HPDE6-E6E7 (cell line): ENCODE measurements around the gene CAPN10.

Source experiments
- DNase-seq: peaks from one replicate; pipeline ENCODE4 v3.0.0; 2011; ENCODE audit warnings: missing footprints; ENCODE audit errors: extremely low spot score

Gene CAPN10

GRCh38 chr2:240622531-240623235 lies 36.1 kb downstream of the CAPN10 start:
- no peak for DNase-seq

- no peak for DNase-seq
Observed at GRCh38 chr2:240623531-240624010, 37.0 kb downstream of the CAPN10 start.

- no peak for DNase-seq
Observed at GRCh38 chr2:240624011-240624949, 37.7 kb downstream of the CAPN10 start.

GRCh38 chr2:240624950-240625621 lies 38.6 kb downstream of the CAPN10 start, which contains the start of gene GPR35:
Gene GPR35, plus strand, starts transcription at chr2:240625480. Its CDS starts 4,473 bp downstream, at chr2:240629953.
- no peak for DNase-seq

- DNase-seq: no peak
Observed at GRCh38 chr2:240626531-240627300, 40.2 kb downstream of the CAPN10 start.

DNA sequence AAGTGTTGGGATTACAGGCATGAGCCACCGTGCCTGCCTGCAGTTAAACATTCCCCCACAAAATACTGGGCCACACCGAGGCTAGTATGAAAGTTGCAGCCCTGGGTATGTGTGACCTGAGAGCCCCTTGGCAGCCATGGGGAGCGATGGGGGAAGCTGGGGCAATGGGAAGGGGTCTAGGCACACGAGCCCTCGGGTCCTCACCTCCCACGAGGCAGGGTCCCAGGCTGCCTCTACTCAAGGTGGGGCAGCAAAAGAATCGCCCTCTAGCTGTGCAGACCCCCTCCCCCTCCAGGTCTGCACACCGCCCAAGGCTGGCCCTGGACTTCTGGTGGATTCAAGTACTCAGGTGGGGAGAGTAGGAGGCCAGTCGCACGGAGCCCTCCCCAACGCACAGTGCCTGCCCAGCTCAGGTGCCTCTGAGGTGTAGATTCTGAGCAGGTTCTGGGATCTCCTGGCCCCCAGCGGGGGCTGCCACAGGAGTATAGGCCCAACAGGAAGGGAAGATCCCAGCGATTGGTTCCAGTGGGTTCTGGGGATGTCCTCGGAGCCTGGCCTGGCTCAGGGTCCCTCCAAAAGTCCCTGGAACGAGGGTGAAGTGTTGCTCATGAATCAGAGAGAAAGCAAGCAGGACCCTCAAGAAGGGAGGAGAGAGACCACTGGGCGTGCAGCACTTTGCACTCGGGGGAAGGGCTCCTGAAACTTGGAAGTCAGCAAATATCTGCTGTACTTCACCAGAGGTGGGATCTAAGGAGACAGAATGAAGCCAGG lies 41.4 kb downstream of the CAPN10 start:
- DNase-seq: no peak

- no peak for DNase-seq
Observed at GRCh38 chr2:240628507-240628807, 41.9 kb downstream of the CAPN10 start.

DNA sequence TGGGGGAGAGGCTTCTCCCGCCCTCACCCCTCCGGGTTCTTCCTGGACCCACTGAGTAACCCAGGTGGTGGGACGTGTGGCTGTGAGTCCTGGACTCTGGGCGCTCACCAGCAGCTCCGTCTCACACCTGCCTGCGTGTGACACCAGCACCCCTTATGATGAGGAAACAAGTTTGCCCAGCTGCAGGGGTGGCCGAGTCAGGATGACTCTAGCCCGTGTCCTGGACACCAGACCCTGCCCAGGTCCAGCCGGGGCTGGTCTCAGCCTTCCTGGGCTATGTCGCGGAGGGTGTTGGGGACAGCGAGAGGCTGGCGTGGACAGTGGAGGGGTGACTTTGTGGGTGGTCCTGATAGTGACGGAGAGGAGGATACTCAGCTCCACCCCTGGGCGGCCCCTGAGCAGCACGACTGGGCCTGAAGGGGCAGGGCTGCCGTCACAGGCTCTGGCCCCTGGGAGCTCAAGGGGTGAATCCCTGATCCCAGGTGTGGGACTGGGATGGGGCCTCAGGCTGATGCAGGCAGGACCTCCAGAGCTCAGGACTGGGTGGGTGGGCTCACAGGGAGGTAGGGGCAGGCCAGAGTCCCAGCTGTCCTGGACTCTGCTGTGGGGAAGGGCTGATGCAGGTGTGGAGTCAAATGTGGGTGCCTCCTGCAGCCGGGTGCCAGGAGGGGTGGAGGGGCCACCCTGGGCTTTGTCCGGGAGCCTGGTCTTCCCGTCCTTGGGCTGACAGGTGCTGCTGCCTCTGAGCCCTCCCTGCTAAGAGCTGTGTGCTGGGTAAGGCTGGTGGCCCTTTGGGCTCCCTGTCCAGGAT lies 42.5 kb downstream of the CAPN10 start:
- DNase-seq: no peak

GRCh38 chr2:240629619-240629967 lies 43.1 kb downstream of the CAPN10 start:
- DNase-seq: no peak

GRCh38 chr2:240629968-240630770 lies 43.6 kb downstream of the CAPN10 start:
- no peak for DNase-seq

DNA sequence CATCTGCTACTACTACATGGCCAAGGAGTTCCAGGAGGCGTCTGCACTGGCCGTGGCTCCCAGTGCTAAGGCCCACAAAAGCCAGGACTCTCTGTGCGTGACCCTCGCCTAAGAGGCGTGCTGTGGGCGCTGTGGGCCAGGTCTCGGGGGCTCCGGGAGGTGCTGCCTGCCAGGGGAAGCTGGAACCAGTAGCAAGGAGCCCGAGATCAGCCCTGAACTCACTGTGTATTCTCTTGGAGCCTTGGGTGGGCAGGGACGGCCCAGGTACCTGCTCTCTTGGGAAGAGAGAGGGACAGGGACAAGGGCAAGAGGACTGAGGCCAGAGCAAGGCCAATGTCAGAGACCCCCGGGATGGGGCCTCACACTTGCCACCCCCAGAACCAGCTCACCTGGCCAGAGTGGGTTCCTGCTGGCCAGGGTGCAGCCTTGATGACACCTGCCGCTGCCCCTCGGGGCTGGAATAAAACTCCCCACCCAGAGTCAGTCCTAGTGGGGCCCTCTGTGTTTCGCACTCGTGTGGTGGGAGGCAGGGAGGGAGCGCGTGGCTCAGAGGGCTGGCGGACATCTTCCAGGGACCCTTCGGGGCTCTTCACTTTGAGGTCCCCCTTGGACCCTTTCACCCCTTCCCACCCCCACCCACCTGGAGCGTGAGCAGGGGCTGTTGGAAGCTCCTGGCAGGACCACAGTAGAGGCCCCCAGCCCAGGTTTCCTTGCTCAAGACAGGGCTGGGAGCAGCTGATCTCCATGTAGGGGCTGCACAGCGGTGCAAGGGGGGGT lies 44.4 kb downstream of the CAPN10 start:
- no peak for DNase-seq

- DNase-seq: no peak
Observed at GRCh38 chr2:240631548-240632305, 45.2 kb downstream of the CAPN10 start.

DNA sequence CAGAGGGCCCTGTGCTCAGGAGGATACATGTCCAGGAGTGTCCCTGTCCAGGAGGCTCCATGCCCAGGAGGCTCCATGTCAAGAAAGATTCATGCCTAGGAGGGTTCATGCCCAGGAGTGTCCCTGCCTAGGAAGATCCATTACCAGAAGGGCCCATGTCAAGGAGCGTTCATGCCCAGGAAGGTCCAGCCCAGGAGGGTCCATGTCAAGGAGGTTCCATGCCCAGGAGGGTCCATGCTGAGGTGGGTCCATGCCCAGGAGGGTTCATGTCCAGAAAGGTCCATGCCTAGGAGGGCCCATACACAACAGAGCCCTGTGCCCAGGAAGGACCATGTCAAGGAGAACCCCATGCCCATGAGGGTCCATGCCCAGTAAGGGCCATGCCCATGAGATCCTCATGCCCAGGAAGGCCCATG lies 45.8 kb downstream of the CAPN10 start:
- no peak for DNase-seq

GRCh38 chr2:240635121-240635997 lies 48.8 kb downstream of the CAPN10 start:
- DNase-seq: no peak

- no peak for DNase-seq
Observed at GRCh38 chr2:240635998-240636547, 49.5 kb downstream of the CAPN10 start.

DNA sequence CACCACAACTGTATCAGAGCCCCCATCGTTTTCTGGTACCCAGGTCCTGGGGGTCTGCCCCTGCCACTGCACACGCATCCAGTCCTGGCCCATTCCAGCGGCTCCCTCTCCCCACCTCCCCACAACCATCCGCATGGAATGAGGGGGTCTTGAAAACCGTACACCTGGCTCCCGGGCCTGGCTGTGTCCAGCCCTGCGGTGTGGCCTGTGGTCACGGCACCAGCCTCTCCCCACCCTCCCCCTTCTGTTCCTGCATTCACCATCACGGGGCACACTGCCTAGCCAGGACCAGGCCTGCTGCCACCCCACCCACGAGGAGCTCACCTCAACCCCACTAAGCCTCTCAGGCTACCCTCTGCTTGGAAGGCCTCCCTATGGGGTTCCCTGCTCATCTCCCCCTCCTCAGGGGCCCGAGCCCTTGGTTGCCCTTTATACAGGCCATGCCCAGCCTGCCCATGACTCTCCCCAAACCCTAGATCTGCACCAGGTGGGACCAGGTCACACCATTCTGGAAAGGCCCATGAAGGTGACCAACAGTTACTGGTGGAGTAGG lies 50.1 kb downstream of the CAPN10 start:
- DNase-seq: no peak
